Measurements from ENCODE around the gene IL23A.

Gene IL23A

GRCh38 chr12:56362130-56363059 lies 23.7 kb downstream of the IL23A start, which contains the start of gene APOF:
Gene APOF, minus strand, starts transcription at chr12:56362857. Its CDS starts 112 bp downstream, at chr12:56362745.
- no peak for DNase-seq

- no peak for DNase-seq
Measured at GRCh38 chr12:56366948-56367347, 28.3 kb downstream of the IL23A start.

GRCh38 chr12:56373515-56373914 lies 34.8 kb downstream of the IL23A start:
- DNase-seq = no peak

GRCh38 chr12:56374726-56375597 lies 36.3 kb downstream of the IL23A start:
- DNase-seq = peak in 1 of 3 donors; percentile 19

GRCh38 chr12:56375598-56376434 lies 37.1 kb downstream of the IL23A start:
- DNase-seq = no peak

GRCh38 chr12:56377310-56377988 lies 38.8 kb downstream of the IL23A start:
- peak in 1 of 3 donors; percentile 15 for DNase-seq

GRCh38 chr12:56377989-56378316 lies 39.3 kb downstream of the IL23A start:
- no peak for DNase-seq

GRCh38 chr12:56382611-56383010 lies 43.9 kb downstream of the IL23A start:
- DNase-seq = no peak

- no peak for DNase-seq
Measured at GRCh38 chr12:56385873-56386272, 47.2 kb downstream of the IL23A start.

GRCh38 chr12:56387152-56387736 lies 48.6 kb downstream of the IL23A start:
- no peak for DNase-seq

- no peak for DNase-seq
Measured at GRCh38 chr12:56389412-56389811, 50.7 kb downstream of the IL23A start.
